AG04450 (cell line): Measurements from ENCODE around the gene SLC12A3. TPM values are rescaled to one million over a fixed set of nuclear protein-coding genes. Genes with fewer than 3 reads are reported as not detected.

Experiments
- CTCF ChIA-PET: fragments of 300-600, 350-600 bp; formaldehyde crosslinking; extraction: SDS; loops from one replicate; lab custom pipeline; 2022; ENCODE audit warnings: antibody characterized with exemption, inconsistent platforms; lab: Charles Lee
- POLR2A ChIA-PET: fragments of 350-600 bp; formaldehyde crosslinking; extraction: SDS; loops from one replicate; lab custom pipeline; 2021; ENCODE audit warnings: antibody characterized with exemption, inconsistent platforms; lab: Yijun Ruan, JAX
- DNase-seq: peaks from one replicate; pipeline ENCODE4 v3.0.0-alpha.2; 2011; ENCODE audit warnings: low read depth, low spot score
- H3K27ac ChIP-seq: one replicate; pipeline ENCODE4 v1.5.1; 2012; ENCODE audit warnings: low read depth, low read length, control low read depth
- H3K27me3 ChIP-seq: one replicate; pipeline ENCODE4 v1.6.0; 2012; ENCODE audit warnings: low read length; ENCODE audit not compliant: control insufficient read depth, insufficient read depth
- H3K4me3 ChIP-seq: 2 replicates; pipeline ENCODE4 v1.5.1; 2011; ENCODE audit warnings: mild to moderate bottlenecking, low read depth, low read length, control low read depth
- H3K9me3 ChIP-seq: 2 replicates; pipeline ENCODE4 v1.5.1; 2012; ENCODE audit warnings: low read length; ENCODE audit not compliant: control insufficient read depth, insufficient read depth
- polyA plus RNA-seq: library from polyadenylated mRNA; depleted of rRNA; stranded (reverse); fragments of >200 nt; gene quantifications from 2 replicates; pipeline ENCODE4 v1.2.3, GENCODE V29; 2011
- TF ChIP-seq, protein P1 (sequence below): IDR thresholded peaks from 2 replicates; pipeline ENCODE4 v1.5.1; 2011; ENCODE audit warnings: low read depth, low read length, control low read depth, inconsistent platforms

SLC12A3 gene
- polyA plus RNA-seq, 1 experiment: not detected

DNA sequence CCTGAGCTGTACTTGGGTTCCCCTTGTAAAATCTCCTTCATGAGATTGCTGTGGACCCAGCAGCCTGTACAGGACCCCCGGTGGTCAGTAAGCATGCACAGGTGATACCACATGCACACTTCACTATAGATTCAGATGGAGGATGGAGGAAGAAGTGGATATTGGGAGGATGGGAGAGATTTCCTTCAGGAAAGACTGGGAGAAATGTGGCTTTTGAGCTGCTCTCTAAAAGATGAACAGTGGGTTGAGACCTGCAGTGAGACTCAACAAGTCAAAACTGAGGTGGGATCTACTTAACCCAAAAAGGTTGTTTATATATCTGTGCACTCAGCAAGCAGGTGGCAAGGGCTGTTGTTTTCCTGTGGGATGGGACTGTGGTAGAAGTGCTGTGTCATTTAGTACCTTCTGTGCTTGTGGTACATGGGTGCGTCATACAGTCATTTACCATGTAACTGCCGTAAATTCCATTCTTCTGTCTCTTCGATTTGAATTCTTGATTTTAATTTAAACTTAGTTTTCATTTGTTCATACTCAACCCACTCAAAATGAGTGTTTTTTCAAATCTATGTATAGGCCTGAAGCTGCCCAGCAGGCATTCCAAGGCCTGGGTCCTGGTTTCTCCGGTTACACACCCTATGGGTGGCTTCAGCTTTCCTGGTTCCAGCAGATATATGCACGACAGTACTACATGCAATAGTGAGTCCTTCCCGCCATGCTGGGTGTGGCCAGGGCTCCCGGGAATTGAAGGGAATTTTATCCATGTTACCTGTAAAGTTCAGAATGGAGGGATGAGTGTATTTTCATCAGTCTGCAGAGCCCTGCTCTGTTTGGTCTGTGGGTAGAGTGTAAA is 73.9 kb downstream of the SLC12A3 start:
- CTCF ChIA-PET: interaction anchor here (0.6 to 1.3 kb wide), 3 partner anchors 107 to 154 kb away, joined by 3 to 4 read pairs (median 3); partner anchors contain the start of gene CPNE2
- no peak for DNase-seq
- TF ChIP-seq, protein P1, sequence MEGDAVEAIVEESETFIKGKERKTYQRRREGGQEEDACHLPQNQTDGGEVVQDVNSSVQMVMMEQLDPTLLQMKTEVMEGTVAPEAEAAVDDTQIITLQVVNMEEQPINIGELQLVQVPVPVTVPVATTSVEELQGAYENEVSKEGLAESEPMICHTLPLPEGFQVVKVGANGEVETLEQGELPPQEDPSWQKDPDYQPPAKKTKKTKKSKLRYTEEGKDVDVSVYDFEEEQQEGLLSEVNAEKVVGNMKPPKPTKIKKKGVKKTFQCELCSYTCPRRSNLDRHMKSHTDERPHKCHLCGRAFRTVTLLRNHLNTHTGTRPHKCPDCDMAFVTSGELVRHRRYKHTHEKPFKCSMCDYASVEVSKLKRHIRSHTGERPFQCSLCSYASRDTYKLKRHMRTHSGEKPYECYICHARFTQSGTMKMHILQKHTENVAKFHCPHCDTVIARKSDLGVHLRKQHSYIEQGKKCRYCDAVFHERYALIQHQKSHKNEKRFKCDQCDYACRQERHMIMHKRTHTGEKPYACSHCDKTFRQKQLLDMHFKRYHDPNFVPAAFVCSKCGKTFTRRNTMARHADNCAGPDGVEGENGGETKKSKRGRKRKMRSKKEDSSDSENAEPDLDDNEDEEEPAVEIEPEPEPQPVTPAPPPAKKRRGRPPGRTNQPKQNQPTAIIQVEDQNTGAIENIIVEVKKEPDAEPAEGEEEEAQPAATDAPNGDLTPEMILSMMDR: no peak

DNA sequence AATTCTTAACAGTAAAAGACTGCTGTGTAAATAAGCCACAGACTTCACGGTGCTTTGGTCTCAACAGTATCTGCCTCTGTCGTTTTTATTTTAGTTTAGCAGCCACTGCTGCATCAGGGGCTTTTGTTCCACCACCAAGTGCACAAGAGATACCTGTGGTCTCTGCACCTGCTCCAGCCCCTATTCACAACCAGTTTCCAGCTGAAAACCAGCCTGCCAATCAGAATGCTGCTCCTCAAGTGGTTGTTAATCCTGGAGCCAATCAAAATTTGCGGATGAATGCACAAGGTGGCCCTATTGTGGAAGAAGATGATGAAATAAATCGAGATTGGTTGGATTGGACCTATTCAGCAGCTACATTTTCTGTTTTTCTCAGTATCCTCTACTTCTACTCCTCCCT is 74.8 kb downstream of the SLC12A3 start:
- Histone ChIP-seq H3K9me3 (no peaks in the 10 kb centered on the region), H3K27me3 (no peaks in the 10 kb centered on the region), H3K27ac (no peak overlapping the region), H3K4me3 (no peak overlapping the region)
- POLR2A ChIA-PET: no interaction called here
- TF ChIP-seq, protein P1: no peak
- CTCF ChIA-PET: interaction anchor here (1.3 kb wide), 1 partner anchor 106 kb away, joined by 4 read pairs; no protein-coding TSS in a partner anchor
- no peak for DNase-seq

More for the DNA sequence above, 73.9 kb downstream of the SLC12A3 start:
- Histone ChIP-seq H3K9me3 (no peaks in the 10 kb centered on the region), H3K27ac (no peak overlapping the region), H3K27me3 (no peaks in the 10 kb centered on the region), H3K4me3 (no peak overlapping the region)
- POLR2A ChIA-PET: interaction anchor here (0.6 kb wide), 2 partner anchors 29 to 70 kb away, joined by 3 read pairs; no protein-coding TSS in a partner anchor

GRCh38 chr16:56941092-56941491 is 76.1 kb downstream of the SLC12A3 start:
- H3K9me3 ChIP-seq: no peaks in the 10 kb centered on the region
- TF ChIP-seq, protein P1: no peak
- H3K4me3 ChIP-seq: no peak overlapping the region
- DNase-seq: no peak
- no peak overlapping the region for H3K27ac ChIP-seq
- ChIA-PET CTCF (interaction anchor here (1.3 to 1.4 kb wide), 3 partner anchors 23 to 147 kb away, joined by 4 to 6 read pairs (median 6); no protein-coding TSS in a partner anchor), POLR2A (interaction anchor here (1.0 kb wide), 1 partner anchor 10 kb away, joined by 7 read pairs; no protein-coding TSS in a partner anchor)
- no peaks in the 10 kb centered on the region for H3K27me3 ChIP-seq

- no peak for DNase-seq
- TF ChIP-seq, protein P1: no peak
- CTCF ChIA-PET: interaction anchor here (1.3 to 1.4 kb wide), 3 partner anchors 23 to 148 kb away, joined by 4 to 6 read pairs (median 6); no protein-coding TSS in a partner anchor
- Histone ChIP-seq H3K27ac (no peak overlapping the region), H3K27me3 (no peaks in the 10 kb centered on the region), H3K9me3 (no peaks in the 10 kb centered on the region), H3K4me3 (no peak overlapping the region)
- POLR2A ChIA-PET: no interaction called here
Observed at GRCh38 chr16:56941856-56942331, 76.9 kb downstream of the SLC12A3 start.
